MCF 10A (cell line): Measurements from ENCODE around the gene SOHLH2. TPM values are rescaled to one million over a fixed set of nuclear protein-coding genes. Genes with fewer than 3 reads are reported as not detected.

Experiments used
- BruUV-seq: library from RNA; stranded (reverse); fragments of 400-500 nt; replicated peaks from 2 replicates; lab custom pipeline; 2021; lab: Mats Ljungman, UMichigan
- CTCF ChIA-PET: fragments of 300-600 bp; sonication (Branson Sonifier 250); formaldehyde crosslinking; extraction: SDS; loops from one replicate; lab custom pipeline; 2021; ENCODE audit warnings: antibody characterized with exemption, inconsistent platforms; lab: Yijun Ruan, JAX
- POLR2A ChIA-PET: fragments of 300-600, 350-650 bp; sonication (Branson Sonifier 250); formaldehyde crosslinking; extraction: SDS; loops from one replicate; lab custom pipeline; 2020; ENCODE audit warnings: antibody characterized with exemption, inconsistent platforms; lab: Yijun Ruan, JAX
- DNase-seq: peaks from one replicate; pipeline ENCODE4 v3.0.0-alpha.2; 2018; ENCODE audit not compliant: unreplicated experiment
- H3K27ac Mint-ChIP-seq: one replicate; pipeline ENCODE4 v1.8.0; 2022; ENCODE audit warnings: mild to moderate bottlenecking, low read depth, mixed read lengths; ENCODE audit not compliant: unreplicated experiment
- H3K27me3 Mint-ChIP-seq: one replicate; pipeline ENCODE4 v1.8.0; 2022; ENCODE audit warnings: mixed read lengths; ENCODE audit not compliant: insufficient read depth, unreplicated experiment
- H3K36me3 Mint-ChIP-seq: one replicate; pipeline ENCODE4 v1.8.0; 2022; ENCODE audit warnings: mild to moderate bottlenecking, moderate library complexity, mixed read lengths; ENCODE audit not compliant: insufficient read depth, unreplicated experiment
- H3K4me1 Mint-ChIP-seq: one replicate; pipeline ENCODE4 v1.8.0; 2022; ENCODE audit warnings: mixed read lengths; ENCODE audit not compliant: insufficient read depth, unreplicated experiment
- H3K4me3 Mint-ChIP-seq: one replicate; pipeline ENCODE4 v1.8.0; 2022; ENCODE audit warnings: mild to moderate bottlenecking, moderate library complexity, mixed read lengths; ENCODE audit not compliant: unreplicated experiment
- H3K9me3 Mint-ChIP-seq: one replicate; pipeline ENCODE4 v1.8.0; 2022; ENCODE audit warnings: mixed read lengths; ENCODE audit not compliant: unreplicated experiment
- CTCF ChIP-seq: fragments of 200-600 bp; IDR thresholded peaks from one replicate; pipeline ENCODE4 v1.8.0; 2022; ENCODE audit warnings: antibody characterized with exemption, mild to moderate bottlenecking; ENCODE audit not compliant: unreplicated experiment
- intact Hi-C: fragments of 100-400 bp; cut with micrococcal nuclease; formaldehyde crosslinking; loops from 2 replicates; pipeline ENCODE4 v1.14.1; 2022
- total RNA-seq: library from RNA; stranded (reverse); gene quantifications from 2 replicates; pipeline ENCODE4 v1.2.3, GENCODE V29; 2022

The SOHLH2 gene
- total RNA-seq, 1 experiment from 2014 or later, result 1.2 TPM

GRCh38 chr13:36130193-36130551 lies 84.2 kb downstream of the SOHLH2 start:
- no peak for DNase-seq
- BruUV-seq, result no TSS peak
- ChIA-PET POLR2A (interaction anchor here (0.5 kb wide), 1 partner anchor 28 kb away, joined by 4 read pairs; no protein-coding TSS in a partner anchor), CTCF (no interaction called here)
- Mint-ChIP-seq H3K27me3 (peaks cover 11% of the 10 kb centered on the region), H3K36me3 (no peaks in the 10 kb centered on the region), H3K27ac (no peak overlapping the region), H3K4me1 (peaks cover 5% of the 10 kb centered on the region), H3K9me3 (no peaks in the 10 kb centered on the region), H3K4me3 (peak overlapping the region; percentile 68)
- intact Hi-C loops, result no loop called here
- no peak for TF ChIP-seq CTCF

- Mint-ChIP-seq H3K27ac (no peak overlapping the region), H3K9me3 (no peaks in the 10 kb centered on the region), H3K27me3 (peaks cover 11% of the 10 kb centered on the region), H3K4me1 (peaks cover 7% of the 10 kb centered on the region), H3K4me3 (no peak overlapping the region), H3K36me3 (no peaks in the 10 kb centered on the region)
- ChIA-PET CTCF (no interaction called here), POLR2A (no interaction called here)
- BruUV-seq, result no TSS peak
- TF ChIP-seq CTCF, result no peak
- no peak for DNase-seq
- intact Hi-C loops, result no loop called here
These were observed 84.8 kb downstream of the SOHLH2 start for GRCh38 chr13:36129539-36129938.

- no peak for TF ChIP-seq CTCF
- no peak overlapping the region for H3K4me3 Mint-ChIP-seq
- H3K4me1 Mint-ChIP-seq, result peaks cover 13% of the 10 kb centered on the region
- ChIA-PET POLR2A (no interaction called here), CTCF (interaction anchor here (0.7 kb wide), 1 partner anchor 13 kb away, joined by 3 read pairs; no protein-coding TSS in a partner anchor)
- DNase-seq, result no peak
- no peaks in the 10 kb centered on the region for H3K36me3 Mint-ChIP-seq
- no peak overlapping the region for H3K27ac Mint-ChIP-seq
- no peaks in the 10 kb centered on the region for H3K9me3 Mint-ChIP-seq
- intact Hi-C loops, result no loop called here
- H3K27me3 Mint-ChIP-seq, result peaks cover 11% of the 10 kb centered on the region
- no TSS peak for BruUV-seq
These were observed 87.9 kb downstream of the SOHLH2 start for GRCh38 chr13:36126491-36126890.

GRCh38 chr13:36125841-36126240 lies 88.5 kb downstream of the SOHLH2 start:
- TF ChIP-seq CTCF, result no peak
- BruUV-seq, result no TSS peak
- CTCF ChIA-PET, result interaction anchor here (1.5 kb wide), 1 partner anchor 9 kb away, joined by 3 read pairs; no protein-coding TSS in a partner anchor
- H3K27me3 Mint-ChIP-seq, result peaks cover 9% of the 10 kb centered on the region
- no peak overlapping the region for H3K4me3 Mint-ChIP-seq
- POLR2A ChIA-PET, result no interaction called here
- no peak overlapping the region for H3K27ac Mint-ChIP-seq
- no peaks in the 10 kb centered on the region for H3K9me3 Mint-ChIP-seq
- no peak for DNase-seq
- H3K36me3 Mint-ChIP-seq, result no peaks in the 10 kb centered on the region
- intact Hi-C loops, result no loop called here
- H3K4me1 Mint-ChIP-seq, result peaks cover 13% of the 10 kb centered on the region
